Left colon (tissue), 2 donors: ENCODE data around the gene MRAP. TPM values are rescaled to one million over a fixed set of nuclear protein-coding genes. Genes with fewer than 3 reads are reported as not detected.
A peak's percentile ranks its signal among the peaks of the same experiment; 100 is the strongest.

Experiments
- ATAC-seq: fragments of 200-7000 bp; cut with Tn5 transposase; one replicate; pipeline ENCODE4 v1.9.1; 2020; ENCODE audit warnings: mild to moderate bottlenecking, moderate library complexity
- DNase-seq, 2 donors: peaks; one replicate each; pipeline ENCODE4 v3.0.0-alpha.2; 2020
- intact Hi-C, 2 donors: fragments of 100-400 bp; cut with DNase I in 1 of 2; cut with micrococcal nuclease in 1 of 2; formaldehyde crosslinking; loops; one replicate each; pipeline versions ENCODE4 v1.11.2 to v1.14.0; 2022; cut with DNase I, micrococcal nuclease
- total RNA-seq, 2 donors: library from RNA; stranded (reverse); fragmentation: NEBNext Ultra II Directional; extraction: Animal tissue kit (Norgen Biotek cat#: 25700); gene quantifications; one replicate each; pipeline ENCODE4 v1.2.1, GENCODE V29; 2021
- donor health status: DM: no; HTN: no; CAD: no.
- donor health status: DM: yes; HTN: yes; CAD: no.

MRAP gene
- total RNA-seq, 2 donors from 2014 or later = not detected

GRCh38 chr21:32359719-32360260, 61.1 kb downstream of the MRAP start:
- no peak for DNase-seq
- intact Hi-C loops = no loop called here
- ATAC-seq = peak; percentile 42

DNA sequence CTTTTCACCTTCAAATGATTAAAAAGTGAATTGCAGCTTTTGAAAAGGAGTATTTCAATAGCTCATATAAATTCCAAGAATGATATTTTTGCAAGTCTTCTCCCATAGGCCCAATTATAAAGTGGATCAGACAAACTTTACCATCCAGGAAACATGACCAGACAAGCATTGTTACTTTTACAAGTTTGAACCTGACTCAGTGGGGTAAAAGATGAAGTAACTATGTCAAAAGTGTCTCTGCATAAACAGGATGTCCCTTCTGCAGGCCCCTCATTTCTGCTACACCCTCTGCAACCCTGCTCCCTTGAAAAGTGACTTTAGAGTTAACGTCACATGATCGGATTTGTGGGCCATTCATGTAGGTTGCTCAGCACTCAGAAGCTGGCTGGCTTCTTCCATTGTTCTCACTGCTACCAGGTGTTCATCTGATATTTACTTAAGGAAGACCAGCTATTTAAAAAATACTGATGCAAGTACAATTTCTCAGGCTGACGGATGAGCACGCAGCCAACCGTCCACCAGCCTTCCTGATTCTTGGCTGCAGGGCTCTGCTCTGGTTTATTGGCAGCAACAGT, 61.8 kb downstream of the MRAP start:
- DNase-seq = no peak
- intact Hi-C loops = no loop called here
- ATAC-seq = no peak

Other genes starting within 250 kb of the MRAP start
- 1 to 10 TPM; 6.4 to 9.5 TPM for gene MIS18A, start 19.8 kb upstream of the MRAP start, total RNA-seq
- 10 to 100 TPM in 1 of 2 donors, 1 to 10 TPM in 1; 7.3 to 12.6 TPM for gene URB1, start 94.2 kb downstream of the MRAP start, total RNA-seq
- 10 to 100 TPM; 10.3 to 24.5 TPM for gene EVA1C, start 113.9 kb downstream of the MRAP start, total RNA-seq